ENCODE measurements around the gene CTPS2.

DNA sequence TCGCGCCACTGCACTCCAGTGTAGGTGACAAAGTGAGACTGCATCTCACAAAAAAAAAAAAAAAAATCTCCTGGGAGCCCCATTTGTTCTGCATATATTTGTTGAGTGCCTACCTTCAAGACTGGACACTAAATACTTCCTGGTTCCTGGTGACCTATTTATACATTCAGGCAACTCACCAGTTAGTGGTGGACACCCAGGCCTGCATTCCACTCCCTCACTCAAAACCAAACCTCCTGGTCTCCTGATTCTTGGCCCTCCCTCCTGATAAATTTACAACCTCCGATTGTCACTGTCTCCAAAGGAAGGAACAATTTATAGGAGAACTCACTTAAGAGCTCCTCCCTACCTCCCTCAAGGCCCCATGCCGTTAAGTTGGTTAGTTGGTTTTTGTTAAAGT, 10.0 kb upstream of the CTPS2 start:
- TF ChIP-seq, protein P1, sequence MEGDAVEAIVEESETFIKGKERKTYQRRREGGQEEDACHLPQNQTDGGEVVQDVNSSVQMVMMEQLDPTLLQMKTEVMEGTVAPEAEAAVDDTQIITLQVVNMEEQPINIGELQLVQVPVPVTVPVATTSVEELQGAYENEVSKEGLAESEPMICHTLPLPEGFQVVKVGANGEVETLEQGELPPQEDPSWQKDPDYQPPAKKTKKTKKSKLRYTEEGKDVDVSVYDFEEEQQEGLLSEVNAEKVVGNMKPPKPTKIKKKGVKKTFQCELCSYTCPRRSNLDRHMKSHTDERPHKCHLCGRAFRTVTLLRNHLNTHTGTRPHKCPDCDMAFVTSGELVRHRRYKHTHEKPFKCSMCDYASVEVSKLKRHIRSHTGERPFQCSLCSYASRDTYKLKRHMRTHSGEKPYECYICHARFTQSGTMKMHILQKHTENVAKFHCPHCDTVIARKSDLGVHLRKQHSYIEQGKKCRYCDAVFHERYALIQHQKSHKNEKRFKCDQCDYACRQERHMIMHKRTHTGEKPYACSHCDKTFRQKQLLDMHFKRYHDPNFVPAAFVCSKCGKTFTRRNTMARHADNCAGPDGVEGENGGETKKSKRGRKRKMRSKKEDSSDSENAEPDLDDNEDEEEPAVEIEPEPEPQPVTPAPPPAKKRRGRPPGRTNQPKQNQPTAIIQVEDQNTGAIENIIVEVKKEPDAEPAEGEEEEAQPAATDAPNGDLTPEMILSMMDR (IDR thresholded peaks at IDR 0.05): no peak
- TF ChIP-seq EZH2 (IDR thresholded peaks at IDR 0.05): no peak

Data from neural progenitor cell (in vitro differentiated cells).